Endothelial cell of umbilical vein (primary cell): ENCODE data around the gene USP34. TPM values are rescaled to one million over a fixed set of nuclear protein-coding genes. Genes with fewer than 3 reads are reported as not detected.

ENCODE experiments used
- BruUV-seq: library from RNA; stranded (reverse); fragments of 400-500 nt; replicated peaks from 2 replicates; lab custom pipeline; 2021; lab: Mats Ljungman, UMichigan
- CTCF ChIA-PET: fragments of 300-600, 350-600 bp; sonication (Branson Sonifier 250); formaldehyde crosslinking; loops from one replicate; lab custom pipeline; 2021; ENCODE audit warnings: antibody characterized with exemption, inconsistent platforms; lab: Charles Lee
- POLR2A ChIA-PET: fragments of 300-600, 350-600 bp; sonication (Branson Sonifier 250); formaldehyde crosslinking; loops from one replicate; lab custom pipeline; 2021; ENCODE audit warnings: antibody characterized with exemption, inconsistent platforms; lab: Charles Lee
- DNase-seq: peaks from one replicate; pipeline ENCODE4 v3.0.0-alpha.2; 2011; ENCODE audit warnings: low read depth, low spot score
- FAIRE-seq: peaks from 2 replicates; lab custom pipeline; 2011; peaks lifted over from hg19 to GRCh38; lab: Jason Lieb, UNC
- H2AFZ ChIP-seq: 2 replicates; pipeline ENCODE4 v1.6.0; 2012; ENCODE audit warnings: low read depth, low read length, control low read depth, inconsistent platforms
- H3K27ac ChIP-seq: 2 replicates; pipeline ENCODE4 v1.5.1; 2011; ENCODE audit warnings: low read depth, mild to moderate bottlenecking, control low read depth, low read length, moderate library complexity; ENCODE audit not compliant: insufficient read depth
- H3K27me3 ChIP-seq, 2 experiments: 2 replicates each; pipeline versions ENCODE4 v1.6.0 to v1.6.1; 2011; ENCODE audit warnings: low read length in 2 of 2, mixed read lengths in 1 of 2; ENCODE audit not compliant: control insufficient read depth in 2 of 2, insufficient read depth in 2 of 2
- H3K36me3 ChIP-seq, 2 experiments: 2 replicates in 1 of 2; 3 replicates in 1 of 2; pipeline ENCODE4 v1.5.1; 2011; ENCODE audit warnings: low read length in 2 of 2, mild to moderate bottlenecking in 1 of 2, moderate library complexity in 1 of 2; ENCODE audit not compliant: control insufficient read depth in 2 of 2, insufficient read depth in 2 of 2; ENCODE audit errors: extremely low read depth in 1 of 2
- H3K4me1 ChIP-seq: 3 replicates; pipeline ENCODE4 v1.5.1; 2011; ENCODE audit warnings: mild to moderate bottlenecking, low read length; ENCODE audit not compliant: control insufficient read depth, insufficient read depth; ENCODE audit errors: extremely low read depth
- H3K4me2 ChIP-seq: 2 replicates; pipeline ENCODE4 v1.6.1; 2011; ENCODE audit warnings: low read length, control low read depth, mixed read lengths; ENCODE audit not compliant: insufficient read depth
- H3K4me3 ChIP-seq, 3 experiments: fragments of 200-600 bp in 1 of 3; sonication (generic), shearing (Covaris generic) in 1 of 3; replicated peaks in 1 of 3; 2 replicates each; pipeline ENCODE4 v1.5.1; 2011 to 2016; ENCODE audit warnings: control low read depth in 3 of 3, low read length in 3 of 3, mild to moderate bottlenecking in 2 of 3, inconsistent platforms in 1 of 3, low read depth in 1 of 3, moderate library complexity in 1 of 3; ENCODE audit not compliant: insufficient read depth in 1 of 3
- H3K79me2 ChIP-seq: 2 replicates; pipeline ENCODE4 v1.6.0; 2012; ENCODE audit warnings: low read length, inconsistent platforms; ENCODE audit not compliant: control insufficient read depth, insufficient read depth
- H3K9ac ChIP-seq: replicated peaks from 2 replicates; pipeline ENCODE3; 2011; ENCODE audit warnings: low read length, control low read depth; ENCODE audit not compliant: insufficient read depth; ENCODE audit errors: extremely low read depth
- H3K9me1 ChIP-seq: replicated peaks from 3 replicates; pipeline ENCODE4 v1.6.0; 2011; ENCODE audit warnings: mild to moderate bottlenecking, low read length; ENCODE audit not compliant: control insufficient read depth, insufficient read depth; ENCODE audit errors: extremely low read depth
- H3K9me3 ChIP-seq: replicated peaks from 2 replicates; pipeline ENCODE4 v1.5.1; 2012; ENCODE audit warnings: low read length, inconsistent platforms; ENCODE audit not compliant: control insufficient read depth, insufficient read depth
- H4K20me1 ChIP-seq: replicated peaks from 2 replicates; pipeline ENCODE3; 2011; ENCODE audit warnings: mild to moderate bottlenecking, low read length; ENCODE audit not compliant: control insufficient read depth, insufficient read depth; ENCODE audit errors: extremely low read depth
- CTCF ChIP-seq, 2 donors: IDR thresholded peaks; 1 replicate in 1 of 2; 2 replicates in 1 of 2; pipeline ENCODE4 v1.5.1; 2011; ENCODE audit warnings: low read length in 2 of 2, mild to moderate bottlenecking in 2 of 2, moderate library complexity in 2 of 2, control low read depth in 1 of 2, inconsistent platforms in 1 of 2, low read depth in 1 of 2; ENCODE audit not compliant: insufficient read depth in 1 of 2; ENCODE audit errors: extremely low read depth in 1 of 2
- EZH2 ChIP-seq: IDR thresholded peaks from 2 replicates; pipeline ENCODE4 v1.6.1; 2012; ENCODE audit warnings: borderline replicate concordance, low read depth, mild to moderate bottlenecking, moderate library complexity, low read length, inconsistent platforms; ENCODE audit not compliant: severe bottlenecking
- FOS ChIP-seq: IDR thresholded peaks from 2 replicates; pipeline ENCODE4 v1.6.1; 2011; ENCODE audit warnings: mild to moderate bottlenecking, low read length, moderate library complexity, borderline replicate concordance; ENCODE audit not compliant: insufficient read depth
- GATA2 ChIP-seq: IDR thresholded peaks from 2 replicates; pipeline ENCODE4 v1.7.0; 2011; ENCODE audit warnings: low read depth, mild to moderate bottlenecking, moderate library complexity, mixed read lengths, low read length; ENCODE audit not compliant: insufficient read length, insufficient read depth
- JUN ChIP-seq: IDR thresholded peaks from 2 replicates; pipeline ENCODE4 v1.6.1; 2011; ENCODE audit warnings: borderline replicate concordance, low read depth; ENCODE audit not compliant: insufficient read length, insufficient read depth
- MAX ChIP-seq: IDR thresholded peaks from 2 replicates; pipeline ENCODE4 v1.6.1; 2011; ENCODE audit not compliant: insufficient read depth, insufficient read length
- MYC ChIP-seq: IDR thresholded peaks from one replicate; pipeline ENCODE4 v1.6.1; 2011; ENCODE audit warnings: mild to moderate bottlenecking, low read depth, low read length
- POLR2A ChIP-seq: IDR thresholded peaks from 2 replicates; pipeline ENCODE4 v1.6.1; 2012; ENCODE audit warnings: low read depth, mild to moderate bottlenecking, control low read depth, low read length
- POLR2AphosphoS5 ChIP-seq: IDR thresholded peaks from 2 replicates; pipeline ENCODE4 v1.6.1; 2012; ENCODE audit warnings: low read depth, mild to moderate bottlenecking, control low read depth, low read length, moderate library complexity; ENCODE audit not compliant: insufficient read depth
- dilution Hi-C: fragments of 300-500 bp; cut with MboI; formaldehyde crosslinking; loops from one replicate; pipeline ENCODE4 v1.15.0; 2019; ENCODE audit warnings: low sequenced_read_pairs; ENCODE audit not compliant: extremely low pct_ligation_motif_present
- intact Hi-C: fragments of 100-400 bp; cut with micrococcal nuclease; formaldehyde crosslinking; loops from one replicate; pipeline ENCODE4 v1.10.0; 2022
- polyA plus RNA-seq, 4 experiments: library from polyadenylated mRNA; depleted of rRNA in 3 of 4; stranded (reverse) in 3 of 4; unstranded in 1 of 4; fragments of >200 nt; gene quantifications; 2 replicates each; pipeline versions ENCODE4 v1.2.1 to v1.2.3, GENCODE V29; 2011 to 2012; ENCODE audit warnings: missing spikeins in 1 of 4
- total RNA-seq: library from RNA; stranded (reverse); gene quantifications from 2 replicates; pipeline ENCODE4 v1.2.3, GENCODE V29; 2021

USP34 gene
- total and polyA plus RNA-seq, 2 donors (not counting 3 experiments of a cell fraction or from before 2014, with no cell fraction given) = 46.3 to 96.9 TPM

- Histone ChIP-seq H2AFZ (no peak overlapping the region), H3K4me3 (no peak overlapping the region), H3K4me1 (peaks cover 15% of the 10 kb centered on the region), H3K4me2 (no peak overlapping the region), H3K9me3 (no peaks in the 10 kb centered on the region), H4K20me1 (peaks cover 4% of the 10 kb centered on the region), H3K36me3 (peaks cover 0 to 3% of the 10 kb centered on the region in 2 experiments), H3K9me1 (no peaks in the 10 kb centered on the region), H3K79me2 (peaks cover 99% of the 10 kb centered on the region), H3K27ac (no peak overlapping the region), H3K27me3 (no peaks in the 10 kb centered on the region), H3K9ac (no peak overlapping the region)
- dilution Hi-C loops = no loop called here
- TF ChIP-seq JUN = no peak
- TF ChIP-seq POLR2AphosphoS5 = no peak
- no peak for TF ChIP-seq CTCF (IDR thresholded peaks at IDR 0.05; ENCODE audit: extremely low read depth in 1 of 2, insufficient read depth in 1 of 2, low read depth in 1 of 2, low read length in 2 of 2)
- TF ChIP-seq FOS = no peak
- no peak for TF ChIP-seq GATA2
- no peak for TF ChIP-seq POLR2A
- no peak for TF ChIP-seq MYC
- no peak for TF ChIP-seq MAX
- no peak for TF ChIP-seq EZH2
- no TSS peak for BruUV-seq
- peak; percentile 46 for FAIRE-seq
- intact Hi-C loops = no loop called here
- DNase-seq = no peak
- POLR2A ChIA-PET = interaction anchor here (0.6 kb wide), 2 partner anchors 49 to 91 kb away, joined by 4 to 5 read pairs; no protein-coding TSS in a partner anchor
- CTCF ChIA-PET = interaction anchor here (1.2 kb wide), 1 partner anchor 150 kb away, joined by 3 read pairs; no protein-coding TSS in a partner anchor
These were observed 5.8 kb downstream of the USP34 start for GRCh38 chr2:61465045-61465444.
